Prostate gland (tissue), 2 donors: ENCODE data around the gene TRMT1. TPM values are rescaled to one million over a fixed set of nuclear protein-coding genes. Genes with fewer than 3 reads are reported as not detected.

ENCODE experiments used
- DNase-seq: peaks from one replicate; pipeline ENCODE4 v3.0.0-alpha.2; 2019; ENCODE audit warnings: low spot score
- H3K27ac ChIP-seq, 2 donors: fragments of 200-600 bp; sonication (generic); 2 replicates each; pipeline ENCODE4 v1.5.1; 2017 to 2019
- H3K27me3 ChIP-seq: fragments of 200-600 bp; sonication (generic); replicated peaks from 2 replicates; pipeline ENCODE4 v1.5.1; 2019; ENCODE audit not compliant: insufficient read depth
- H3K36me3 ChIP-seq, 2 donors: fragments of 200-600 bp; sonication (generic); 1 replicate in 1 of 2; 2 replicates in 1 of 2; pipeline versions ENCODE4 v1.5.1 to v1.8.1; 2017 to 2019
- H3K4me1 ChIP-seq: fragments of 200-600 bp; sonication (generic); replicated peaks from 2 replicates; pipeline ENCODE4 v1.5.1; 2019
- H3K4me3 ChIP-seq, 2 donors: fragments of 200-600 bp; sonication (generic); 2 replicates each; pipeline ENCODE4 v1.5.1; 2017 to 2019
- H3K9me3 ChIP-seq: fragments of 200-600 bp; sonication (generic); 2 replicates; pipeline ENCODE4 v1.5.1; 2017
- POLR2A ChIP-seq: fragments of 450-650 bp; IDR thresholded peaks from one replicate; pipeline ENCODE4 v1.6.1; 2016; ENCODE audit warnings: antibody characterized with exemption, mild to moderate bottlenecking
- POLR2AphosphoS5 ChIP-seq: sonication (generic); formaldehyde crosslinking; IDR thresholded peaks from one replicate; pipeline ENCODE4 v1.6.1; 2017; ENCODE audit warnings: antibody characterized with exemption
- WGBS: methylation state at CpG from one replicate; pipeline ENCODE4 v1.1.5; 2018; 5-methylcytosine and 5-hydroxymethylcytosine counted together
- intact Hi-C: fragments of 100-400 bp; cut with DNase I; formaldehyde crosslinking; loops from one replicate; pipeline ENCODE4 v1.14.2; 2022
- total RNA-seq, 2 donors: library from RNA; depleted of rRNA; stranded (reverse); fragments of >200 nt; gene quantifications; one replicate each; pipeline ENCODE4 v1.1.0, GENCODE V29; 2016
- TF ChIP-seq, protein P1 (sequence below), 4 experiments: fragments of 200-600 bp in 2 of 4; fragments of 450-650 bp in 2 of 4; sonication (generic) in 2 of 4; IDR thresholded peaks; 1 replicate in 3 of 4; 2 replicates in 1 of 4; pipeline ENCODE4 v1.5.1; 2016 to 2019; ENCODE audit warnings: antibody characterized with exemption in 4 of 4, mild to moderate bottlenecking in 2 of 4, moderate library complexity in 2 of 4

Gene TRMT1
- total RNA-seq, 2 donors from 2014 or later: 23.3 to 55.4 TPM

DNA sequence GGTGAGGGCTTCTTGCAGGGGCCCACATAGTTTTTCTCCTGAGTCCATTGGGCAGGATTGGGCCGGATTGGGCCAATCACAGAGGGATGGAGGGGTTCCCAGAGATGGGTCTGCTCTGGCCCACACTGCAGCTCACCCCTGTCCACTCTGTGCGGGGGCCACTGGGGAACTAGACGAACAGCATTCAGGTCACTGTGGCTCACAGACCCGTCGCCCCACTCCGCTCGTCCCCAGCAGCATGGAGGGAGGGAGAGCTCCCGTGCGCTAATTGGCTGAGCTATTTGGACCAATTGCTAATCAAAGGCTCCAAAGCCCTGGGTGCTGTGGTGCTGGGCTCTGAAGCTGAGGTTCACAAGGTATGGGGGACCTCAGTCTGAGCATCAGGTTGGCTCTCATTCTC lies 12.8 kb upstream of the TRMT1 start:
- H3K9me3 ChIP-seq: no peaks in the 10 kb centered on the region
- no peak overlapping the region for H3K27ac ChIP-seq
- no peak for DNase-seq
- 94% methylated on average over 9 of the region's 9 CpGs for WGBS
- TF ChIP-seq POLR2A: no peak
- TF ChIP-seq POLR2AphosphoS5: no peak
- TF ChIP-seq, protein P1, sequence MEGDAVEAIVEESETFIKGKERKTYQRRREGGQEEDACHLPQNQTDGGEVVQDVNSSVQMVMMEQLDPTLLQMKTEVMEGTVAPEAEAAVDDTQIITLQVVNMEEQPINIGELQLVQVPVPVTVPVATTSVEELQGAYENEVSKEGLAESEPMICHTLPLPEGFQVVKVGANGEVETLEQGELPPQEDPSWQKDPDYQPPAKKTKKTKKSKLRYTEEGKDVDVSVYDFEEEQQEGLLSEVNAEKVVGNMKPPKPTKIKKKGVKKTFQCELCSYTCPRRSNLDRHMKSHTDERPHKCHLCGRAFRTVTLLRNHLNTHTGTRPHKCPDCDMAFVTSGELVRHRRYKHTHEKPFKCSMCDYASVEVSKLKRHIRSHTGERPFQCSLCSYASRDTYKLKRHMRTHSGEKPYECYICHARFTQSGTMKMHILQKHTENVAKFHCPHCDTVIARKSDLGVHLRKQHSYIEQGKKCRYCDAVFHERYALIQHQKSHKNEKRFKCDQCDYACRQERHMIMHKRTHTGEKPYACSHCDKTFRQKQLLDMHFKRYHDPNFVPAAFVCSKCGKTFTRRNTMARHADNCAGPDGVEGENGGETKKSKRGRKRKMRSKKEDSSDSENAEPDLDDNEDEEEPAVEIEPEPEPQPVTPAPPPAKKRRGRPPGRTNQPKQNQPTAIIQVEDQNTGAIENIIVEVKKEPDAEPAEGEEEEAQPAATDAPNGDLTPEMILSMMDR (IDR thresholded peaks at IDR 0.05): no peak
- H3K36me3 ChIP-seq: no peaks in the 10 kb centered on the region
- H3K27me3 ChIP-seq: no peaks in the 10 kb centered on the region
- no peaks in the 10 kb centered on the region for H3K4me1 ChIP-seq
- H3K4me3 ChIP-seq: no peak overlapping the region
- intact Hi-C loops: no loop called here

DNA sequence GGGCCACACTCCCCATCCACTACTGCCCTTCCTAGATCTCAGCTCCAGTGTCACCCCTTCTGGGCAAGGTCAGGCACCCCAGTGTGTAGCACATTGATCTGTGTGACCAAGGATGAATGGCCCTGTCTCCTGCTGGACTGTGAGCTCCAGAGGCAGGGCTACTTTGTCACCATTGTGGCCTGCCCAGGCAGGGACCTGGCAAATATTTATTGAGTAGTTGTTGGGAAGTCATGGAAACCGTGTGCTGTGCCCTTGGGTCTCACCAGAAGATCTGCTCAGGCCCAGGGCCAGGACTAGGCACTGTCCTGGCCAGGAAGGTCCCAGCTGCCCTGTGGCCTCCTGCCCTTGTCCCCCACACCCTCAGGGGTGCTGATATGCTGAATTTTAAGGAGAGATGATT lies 12.0 kb upstream of the TRMT1 start:
- TF ChIP-seq POLR2AphosphoS5: no peak
- no peak for TF ChIP-seq POLR2A
- TF ChIP-seq, protein P1 (IDR thresholded peaks at IDR 0.05): no peak
- no peak for DNase-seq
- Histone ChIP-seq H3K9me3 (no peaks in the 10 kb centered on the region), H3K27me3 (no peaks in the 10 kb centered on the region), H3K36me3 (no peaks in the 10 kb centered on the region), H3K4me1 (no peaks in the 10 kb centered on the region), H3K4me3 (no peak overlapping the region), H3K27ac (no peak overlapping the region)
- 38% methylated on average over 1 of the region's 1 CpG for WGBS
- intact Hi-C loops: no loop called here

DNA sequence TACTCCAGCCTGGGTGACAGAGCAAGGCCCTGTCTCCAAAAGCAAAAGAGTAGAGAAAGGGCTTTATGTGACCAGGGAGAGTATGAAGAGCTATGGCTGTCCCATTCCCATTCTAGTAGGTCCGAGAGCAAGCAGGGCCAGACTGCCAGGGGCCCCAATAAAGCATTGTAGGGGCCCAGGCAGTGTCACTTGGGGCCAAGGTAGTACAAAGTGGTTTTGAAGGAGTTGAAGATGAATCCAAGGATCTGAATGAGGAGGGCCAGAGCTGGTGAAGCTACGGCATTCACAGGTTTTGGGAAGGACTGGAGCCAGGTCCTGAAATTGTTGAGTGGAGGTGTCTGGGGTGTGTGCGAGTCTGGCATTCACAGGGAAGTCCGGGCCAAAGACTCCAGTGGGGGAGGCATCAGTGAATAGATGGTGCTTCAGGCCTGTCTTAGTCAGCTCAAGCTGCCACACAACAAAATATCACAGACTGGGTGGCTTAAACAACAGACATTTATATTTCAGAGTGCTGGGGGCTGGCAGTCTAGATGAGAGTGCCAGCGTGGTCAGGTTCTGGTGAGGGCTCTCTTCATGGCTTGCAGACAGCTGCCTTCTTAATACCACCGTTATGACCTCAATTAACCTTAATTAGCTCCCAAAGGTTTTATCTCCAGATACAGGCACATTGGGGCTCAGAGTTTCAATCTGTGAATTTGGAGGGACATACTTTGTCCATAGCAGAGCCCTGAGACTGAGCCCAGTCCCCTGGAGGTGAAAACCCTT lies 11.5 kb upstream of the TRMT1 start:
- H3K4me3 ChIP-seq: no peak overlapping the region
- H3K27me3 ChIP-seq: no peaks in the 10 kb centered on the region
- H3K9me3 ChIP-seq: no peaks in the 10 kb centered on the region
- WGBS: 89% methylated on average over 6 of the region's 6 CpGs
- H3K4me1 ChIP-seq: no peaks in the 10 kb centered on the region
- H3K36me3 ChIP-seq: no peaks in the 10 kb centered on the region
- intact Hi-C loops: no loop called here
- H3K27ac ChIP-seq: no peak overlapping the region
- TF ChIP-seq, protein P1 (IDR thresholded peaks at IDR 0.05): no peak
- TF ChIP-seq POLR2A: no peak
- no peak for TF ChIP-seq POLR2AphosphoS5
- DNase-seq: no peak

DNA sequence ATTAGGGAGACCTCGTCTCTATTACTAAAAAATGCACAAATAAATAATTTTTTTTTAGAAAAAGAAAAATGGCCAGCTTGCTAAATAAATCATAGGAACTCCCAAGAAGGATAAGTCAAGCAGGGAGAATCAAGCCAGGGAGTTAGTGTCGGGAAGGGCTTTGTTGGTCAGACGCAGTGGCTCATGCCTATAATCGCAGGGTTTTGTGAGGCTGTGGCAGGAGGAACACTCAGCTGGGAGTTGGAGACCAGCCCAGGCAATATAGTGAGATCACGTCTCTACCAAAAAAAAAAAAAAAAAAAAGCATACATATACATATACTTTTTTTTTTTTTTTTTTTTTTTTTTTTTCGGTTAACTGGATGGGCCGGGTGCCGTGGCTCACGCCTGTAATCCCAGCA lies 10.5 kb upstream of the TRMT1 start:
- DNase-seq: no peak
- intact Hi-C loops: no loop called here
- Histone ChIP-seq H3K4me3 (no peak overlapping the region), H3K36me3 (no peaks in the 10 kb centered on the region), H3K9me3 (no peaks in the 10 kb centered on the region), H3K27me3 (no peaks in the 10 kb centered on the region), H3K4me1 (no peaks in the 10 kb centered on the region), H3K27ac (no peak overlapping the region)
- TF ChIP-seq POLR2A (no peak), POLR2AphosphoS5 (no peak)
- TF ChIP-seq, protein P1 (IDR thresholded peaks at IDR 0.05): no peak
- WGBS: 80% methylated on average over 9 of the region's 9 CpGs
